Measurements from ENCODE around the gene CABLES2. TPM values are rescaled to one million over a fixed set of nuclear protein-coding genes. Genes with fewer than 3 reads are reported as not detected.

The CABLES2 gene
- total RNA-seq, 1 donor from 2014 or later: 19.1 TPM

GRCh38 chr20:62409086-62409853 is 2.2 kb upstream of the CABLES2 start:
- DNase-seq: no peak
- no peak for ATAC-seq
- intact Hi-C loops (cut with micrococcal nuclease): no loop called here

- DNase-seq: no peak
- ATAC-seq: no peak
- intact Hi-C loops (cut with micrococcal nuclease): no loop called here
These were observed 1.6 kb upstream of the CABLES2 start for GRCh38 chr20:62408640-62409039.

- intact Hi-C loops (cut with micrococcal nuclease): no loop called here
- ATAC-seq (no peak), DNase-seq (no peak)
These were observed 970 bp upstream of the CABLES2 start for GRCh38 chr20:62408055-62408454.

- intact Hi-C loops (cut with micrococcal nuclease): no loop called here
- DNase-seq: no peak
These were observed 379 bp downstream of the CABLES2 start for GRCh38 chr20:62406635-62407176.

GRCh38 chr20:62405981-62406513 is 1.0 kb downstream of the CABLES2 start:
- DNase-seq (no peak), ATAC-seq (peak; percentile 41)
- intact Hi-C loops (cut with micrococcal nuclease): no loop called here

More at GRCh38 chr20:62406635-62407176, 379 bp downstream of the CABLES2 start:
- ATAC-seq: no peak

- peak; percentile 42 for ATAC-seq
- intact Hi-C loops (cut with micrococcal nuclease): no loop called here
- peak; percentile 67 for DNase-seq
These were observed 1.7 kb downstream of the CABLES2 start for GRCh38 chr20:62405108-62405980.

- ATAC-seq (no peak), DNase-seq (no peak)
- intact Hi-C loops (cut with micrococcal nuclease): no loop called here
These were observed 2.4 kb downstream of the CABLES2 start for GRCh38 chr20:62404761-62405107.

GRCh38 chr20:62404112-62404665 is 2.9 kb downstream of the CABLES2 start:
- intact Hi-C loops (cut with micrococcal nuclease): no loop called here
- DNase-seq (no peak), ATAC-seq (no peak)

GRCh38 chr20:62403331-62403730 is 3.8 kb downstream of the CABLES2 start:
- DNase-seq: no peak
- intact Hi-C loops (cut with micrococcal nuclease): no loop called here
- no peak for ATAC-seq

- ATAC-seq: no peak
- DNase-seq: no peak
- intact Hi-C loops (cut with micrococcal nuclease): no loop called here
These were observed 4.5 kb downstream of the CABLES2 start for GRCh38 chr20:62402456-62403150.

- ATAC-seq (no peak), DNase-seq (no peak)
- intact Hi-C loops (cut with micrococcal nuclease): no loop called here
These were observed 5.7 kb downstream of the CABLES2 start for GRCh38 chr20:62401331-62401779.

GRCh38 chr20:62400541-62400940 is 6.5 kb downstream of the CABLES2 start:
- intact Hi-C loops (cut with micrococcal nuclease): no loop called here
- no peak for DNase-seq
- no peak for ATAC-seq

- DNase-seq: no peak
- ATAC-seq: no peak
- intact Hi-C loops (cut with micrococcal nuclease): no loop called here
These were observed 7.1 kb downstream of the CABLES2 start for GRCh38 chr20:62400021-62400420.

- ATAC-seq (no peak), DNase-seq (no peak)
- intact Hi-C loops (cut with micrococcal nuclease): no loop called here
These were observed 8.8 kb downstream of the CABLES2 start for GRCh38 chr20:62398120-62398821.

- DNase-seq: no peak
- peak; percentile 7 for ATAC-seq
- intact Hi-C loops (cut with micrococcal nuclease): no loop called here
These were observed 10.5 kb downstream of the CABLES2 start for GRCh38 chr20:62396367-62397239.

- DNase-seq: no peak
- intact Hi-C loops (cut with micrococcal nuclease): no loop called here
- ATAC-seq: no peak
These were observed 11.5 kb downstream of the CABLES2 start for GRCh38 chr20:62395311-62396242.

All from left ventricle myocardium superior (tissue), 1 donor.